ENCODE measurements around the gene GALNT9. TPM values are rescaled to one million over a fixed set of nuclear protein-coding genes. Genes with fewer than 3 reads are reported as not detected.

GALNT9 gene
- total and polyA plus RNA-seq, 2 donors: 0.91 to 1.5 TPM

GRCh38 chr12:132340266-132341035 lies 11.1 kb upstream of the GALNT9 start:
- 92% methylated on average over 43 of the region's 43 CpGs for WGBS
- DNase-seq (ENCODE audit: low read depth in 6 of 9, low spot score in 9 of 9): no peak

GRCh38 chr12:132339856-132340255 lies 10.5 kb upstream of the GALNT9 start:
- WGBS: 90% methylated on average over 17 of the region's 17 CpGs
- H3K27me3 ChIP-seq (ENCODE audit: control insufficient read depth in 2 of 2, insufficient read depth in 1 of 2, low read length in 1 of 2): peaks cover 2 to 30% of the 10 kb centered on the region in 2 donors
- peaks cover 0 to 27% of the 10 kb centered on the region in 2 donors for H3K9me3 ChIP-seq (ENCODE audit: control insufficient read depth in 2 of 2, insufficient read depth in 1 of 2, low read length in 1 of 2)

More at GRCh38 chr12:132340266-132341035, 11.1 kb upstream of the GALNT9 start:
- Histone ChIP-seq H3K4me3 (ENCODE audit: low read length in 2 of 2) (no peak overlapping the region), H3K27ac (ENCODE audit: low read depth in 1 of 2, low read length in 1 of 2) (no peak overlapping the region), H3K27me3 (ENCODE audit: control insufficient read depth in 2 of 2, insufficient read depth in 1 of 2, low read length in 1 of 2) (peaks cover 2 to 34% of the 10 kb centered on the region in 2 donors), H3K36me3 (ENCODE audit: control insufficient read depth in 2 of 2, insufficient read depth in 2 of 2, low read length in 1 of 2) (no peaks in the 10 kb centered on the region), H3K9me3 (ENCODE audit: control insufficient read depth in 2 of 2, insufficient read depth in 1 of 2, low read length in 1 of 2) (peaks cover 0 to 27% of the 10 kb centered on the region in 2 donors), H3K4me1 (ENCODE audit: control insufficient read depth in 2 of 2, insufficient read depth in 2 of 2, low read length in 2 of 2) (no peaks in the 10 kb centered on the region)

DNA sequence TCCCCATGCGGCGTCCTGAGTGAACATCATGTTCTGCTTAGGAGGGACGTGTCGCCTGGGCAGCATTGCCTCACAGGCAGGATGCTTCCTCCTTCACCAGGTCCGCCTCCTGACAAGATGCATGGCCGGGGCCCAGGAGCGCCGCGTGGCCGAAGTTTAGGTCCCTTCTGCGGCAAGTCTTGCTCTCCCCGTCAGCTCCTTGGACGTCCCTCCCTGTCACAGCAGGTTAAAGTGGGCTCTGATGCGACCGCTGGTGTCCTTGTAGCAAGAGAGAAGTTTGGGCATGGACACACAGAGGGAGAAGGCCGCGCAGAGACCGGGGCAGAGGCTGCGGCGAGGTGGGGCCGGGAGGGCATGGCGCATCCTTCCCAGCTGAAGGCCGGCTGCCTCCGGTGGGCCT lies 9.4 kb upstream of the GALNT9 start:
- Histone ChIP-seq H3K4me1 (ENCODE audit: control insufficient read depth in 2 of 2, insufficient read depth in 2 of 2, low read length in 2 of 2) (no peaks in the 10 kb centered on the region), H3K4me3 (ENCODE audit: low read length in 2 of 2) (no peak overlapping the region), H3K27me3 (ENCODE audit: control insufficient read depth in 2 of 2, insufficient read depth in 1 of 2, low read length in 1 of 2) (peaks cover 0 to 23% of the 10 kb centered on the region in 2 donors), H3K27ac (ENCODE audit: low read depth in 1 of 2, low read length in 1 of 2) (no peak overlapping the region), H3K36me3 (ENCODE audit: control insufficient read depth in 2 of 2, insufficient read depth in 2 of 2, low read length in 1 of 2) (no peaks in the 10 kb centered on the region), H3K9me3 (ENCODE audit: control insufficient read depth in 2 of 2, insufficient read depth in 1 of 2, low read length in 1 of 2) (peaks cover 0 to 32% of the 10 kb centered on the region in 2 donors)
- no peak for DNase-seq (ENCODE audit: low read depth in 6 of 9, low spot score in 9 of 9)
- WGBS: 89% methylated on average over 24 of the region's 24 CpGs

More at GRCh38 chr12:132339856-132340255, 10.5 kb upstream of the GALNT9 start:
- Histone ChIP-seq H3K4me3 (ENCODE audit: low read length in 2 of 2) (no peak overlapping the region), H3K27ac (ENCODE audit: low read depth in 1 of 2, low read length in 1 of 2) (no peak overlapping the region), H3K36me3 (ENCODE audit: control insufficient read depth in 2 of 2, insufficient read depth in 2 of 2, low read length in 1 of 2) (no peaks in the 10 kb centered on the region), H3K4me1 (ENCODE audit: control insufficient read depth in 2 of 2, insufficient read depth in 2 of 2, low read length in 2 of 2) (no peaks in the 10 kb centered on the region)
- DNase-seq (ENCODE audit: low read depth in 6 of 9, low spot score in 9 of 9): no peak

GRCh38 chr12:132338311-132338710 lies 8.9 kb upstream of the GALNT9 start:
- Histone ChIP-seq H3K9me3 (ENCODE audit: control insufficient read depth in 2 of 2, insufficient read depth in 1 of 2, low read length in 1 of 2) (peaks cover 1 to 37% of the 10 kb centered on the region in 2 donors), H3K27ac (ENCODE audit: low read depth in 1 of 2, low read length in 1 of 2) (no peak overlapping the region), H3K27me3 (ENCODE audit: control insufficient read depth in 2 of 2, insufficient read depth in 1 of 2, low read length in 1 of 2) (peaks cover 0 to 22% of the 10 kb centered on the region in 2 donors), H3K4me1 (ENCODE audit: control insufficient read depth in 2 of 2, insufficient read depth in 2 of 2, low read length in 2 of 2) (no peaks in the 10 kb centered on the region), H3K36me3 (ENCODE audit: control insufficient read depth in 2 of 2, insufficient read depth in 2 of 2, low read length in 1 of 2) (no peaks in the 10 kb centered on the region), H3K4me3 (ENCODE audit: low read length in 2 of 2) (no peak overlapping the region)
- no peak for DNase-seq (ENCODE audit: low read depth in 6 of 9, low spot score in 9 of 9)
- WGBS: 95% methylated on average over 20 of the region's 20 CpGs

GRCh38 chr12:132337557-132337956 lies 8.2 kb upstream of the GALNT9 start:
- H3K36me3 ChIP-seq (ENCODE audit: control insufficient read depth in 2 of 2, insufficient read depth in 2 of 2, low read length in 1 of 2): no peaks in the 10 kb centered on the region
- WGBS: 87% methylated on average over 27 of the region's 27 CpGs
- peaks cover 1 to 40% of the 10 kb centered on the region in 2 donors for H3K9me3 ChIP-seq (ENCODE audit: control insufficient read depth in 2 of 2, insufficient read depth in 1 of 2, low read length in 1 of 2)
- H3K4me1 ChIP-seq (ENCODE audit: control insufficient read depth in 2 of 2, insufficient read depth in 2 of 2, low read length in 2 of 2): no peaks in the 10 kb centered on the region
- no peak overlapping the region for H3K27ac ChIP-seq (ENCODE audit: low read depth in 1 of 2, low read length in 1 of 2)
- peaks cover 0 to 20% of the 10 kb centered on the region in 2 donors for H3K27me3 ChIP-seq (ENCODE audit: control insufficient read depth in 2 of 2, insufficient read depth in 1 of 2, low read length in 1 of 2)
- H3K4me3 ChIP-seq (ENCODE audit: low read length in 2 of 2): no peak overlapping the region
- no peak for DNase-seq (ENCODE audit: low read depth in 6 of 9, low spot score in 9 of 9)

DNA sequence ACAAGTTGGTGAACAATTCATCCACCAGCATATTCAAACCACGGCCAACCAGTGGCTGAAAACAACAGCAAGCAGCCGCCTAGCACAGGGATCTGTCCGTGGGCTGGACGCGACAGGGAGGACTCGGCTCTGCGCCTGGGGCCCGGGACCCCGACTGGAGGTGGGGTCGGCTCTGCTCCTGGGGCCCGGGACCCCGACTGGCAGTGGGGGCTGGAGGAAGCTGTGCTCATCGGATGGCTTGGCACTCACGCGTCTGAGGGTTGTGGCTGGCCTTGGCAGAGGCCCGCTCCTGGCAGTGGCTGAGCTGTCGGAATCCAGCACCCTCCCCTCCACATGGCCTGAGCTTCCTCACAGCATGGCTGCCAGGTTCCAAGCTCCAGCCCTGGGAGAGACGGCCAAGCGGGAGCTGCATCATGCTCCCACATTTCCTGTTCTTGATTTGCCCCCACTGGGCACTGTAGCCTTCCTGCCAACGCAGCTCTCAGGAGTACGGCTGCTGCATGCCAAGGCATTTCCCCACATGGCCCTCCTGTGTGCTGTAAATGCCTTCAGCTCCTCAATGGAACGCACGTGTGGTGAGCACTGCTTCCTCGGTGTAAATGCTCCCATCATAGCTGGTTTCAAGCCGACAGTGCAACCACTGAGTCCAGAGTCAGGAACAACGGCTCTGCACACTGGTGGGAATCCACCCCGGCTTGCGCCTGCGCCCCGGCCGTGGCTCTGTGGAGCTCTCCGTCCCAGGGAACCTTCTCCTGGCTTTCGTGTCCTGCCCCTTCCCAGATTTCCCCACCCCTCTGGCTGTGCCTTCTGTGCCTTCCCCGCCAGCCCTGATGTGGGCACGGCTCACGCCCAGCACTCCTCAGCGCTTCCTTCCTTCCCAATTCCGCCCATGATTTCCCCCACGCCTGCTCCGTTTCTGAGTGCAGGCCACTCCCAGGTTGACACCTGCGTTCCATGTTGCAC lies 7.3 kb upstream of the GALNT9 start:
- no peaks in the 10 kb centered on the region for H3K36me3 ChIP-seq (ENCODE audit: control insufficient read depth in 2 of 2, insufficient read depth in 2 of 2, low read length in 1 of 2)
- H3K4me3 ChIP-seq (ENCODE audit: low read length in 2 of 2): no peak overlapping the region
- WGBS: 90% methylated on average over 41 of the region's 41 CpGs
- DNase-seq (ENCODE audit: low read depth in 6 of 9, low spot score in 9 of 9): no peak
- H3K27ac ChIP-seq (ENCODE audit: low read depth in 1 of 2, low read length in 1 of 2): no peak overlapping the region
- H3K4me1 ChIP-seq (ENCODE audit: control insufficient read depth in 2 of 2, insufficient read depth in 2 of 2, low read length in 2 of 2): no peaks in the 10 kb centered on the region
- H3K27me3 ChIP-seq (ENCODE audit: control insufficient read depth in 2 of 2, insufficient read depth in 1 of 2, low read length in 1 of 2): peaks cover 0 to 16% of the 10 kb centered on the region in 2 donors
- H3K9me3 ChIP-seq (ENCODE audit: control insufficient read depth in 2 of 2, insufficient read depth in 1 of 2, low read length in 1 of 2): peaks cover 1 to 40% of the 10 kb centered on the region in 2 donors

GRCh38 chr12:132335179-132335756 lies 5.9 kb upstream of the GALNT9 start:
- Histone ChIP-seq H3K9me3 (ENCODE audit: control insufficient read depth in 2 of 2, insufficient read depth in 1 of 2, low read length in 1 of 2) (peaks cover 3 to 31% of the 10 kb centered on the region in 2 donors), H3K27ac (ENCODE audit: low read depth in 1 of 2, low read length in 1 of 2) (no peak overlapping the region), H3K27me3 (ENCODE audit: control insufficient read depth in 2 of 2, insufficient read depth in 1 of 2, low read length in 1 of 2) (peaks cover 4 to 26% of the 10 kb centered on the region in 2 donors), H3K4me1 (ENCODE audit: control insufficient read depth in 2 of 2, insufficient read depth in 2 of 2, low read length in 2 of 2) (no peaks in the 10 kb centered on the region), H3K36me3 (ENCODE audit: control insufficient read depth in 2 of 2, insufficient read depth in 2 of 2, low read length in 1 of 2) (no peaks in the 10 kb centered on the region), H3K4me3 (ENCODE audit: low read length in 2 of 2) (no peak overlapping the region)
- no peak for DNase-seq (ENCODE audit: low read depth in 6 of 9, low spot score in 9 of 9)
- 90% methylated on average over 11 of the region's 11 CpGs for WGBS

DNA sequence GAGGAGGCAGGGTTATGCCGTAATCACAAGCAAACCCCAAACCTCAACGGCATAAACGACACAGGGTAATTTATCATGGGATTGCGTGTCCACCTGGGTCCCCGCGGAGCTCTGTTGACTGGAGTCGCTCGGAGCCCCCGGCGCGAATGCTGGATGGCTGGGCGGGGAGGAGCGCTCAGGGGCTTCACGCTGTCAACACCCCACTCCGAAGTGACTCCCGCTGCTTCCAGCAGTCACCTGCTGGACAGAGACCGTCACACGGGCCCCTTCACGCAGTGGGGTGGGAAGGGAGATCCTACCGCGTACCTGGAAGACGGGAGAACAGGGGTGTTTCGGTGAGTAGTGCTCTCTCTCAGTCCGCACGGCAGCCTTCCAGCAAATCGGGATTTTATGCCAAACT lies 4.4 kb upstream of the GALNT9 start:
- WGBS: 84% methylated on average over 26 of the region's 26 CpGs
- Histone ChIP-seq H3K9me3 (ENCODE audit: control insufficient read depth in 2 of 2, insufficient read depth in 1 of 2, low read length in 1 of 2) (peaks cover 3 to 28% of the 10 kb centered on the region in 2 donors), H3K4me3 (ENCODE audit: low read length in 2 of 2) (no peak overlapping the region), H3K27ac (ENCODE audit: low read depth in 1 of 2, low read length in 1 of 2) (no peak overlapping the region), H3K36me3 (ENCODE audit: control insufficient read depth in 2 of 2, insufficient read depth in 2 of 2, low read length in 1 of 2) (no peaks in the 10 kb centered on the region), H3K27me3 (ENCODE audit: control insufficient read depth in 2 of 2, insufficient read depth in 1 of 2, low read length in 1 of 2) (peaks cover 19 to 37% of the 10 kb centered on the region in 2 donors), H3K4me1 (ENCODE audit: control insufficient read depth in 2 of 2, insufficient read depth in 2 of 2, low read length in 2 of 2) (no peaks in the 10 kb centered on the region)
- DNase-seq (ENCODE audit: low read depth in 6 of 9, low spot score in 9 of 9): no peak
